Breast epithelium (tissue), 3 donors: Measurements from ENCODE around the gene GGT7.

Experiments used
- CTCF ChIP-seq, 3 donors: fragments of 450-650 bp; IDR thresholded peaks; one replicate each; pipeline ENCODE4 v1.5.1; 2016 to 2017; ENCODE audit warnings: antibody characterized with exemption in 3 of 3, mild to moderate bottlenecking in 3 of 3, moderate library complexity in 3 of 3
- POLR2A ChIP-seq: fragments of 450-650 bp; IDR thresholded peaks from one replicate; pipeline ENCODE4 v1.6.1; 2016; ENCODE audit warnings: antibody characterized with exemption, mild to moderate bottlenecking, moderate library complexity
- POLR2AphosphoS5 ChIP-seq, 3 donors: sonication (generic); formaldehyde crosslinking; IDR thresholded peaks; one replicate each; pipeline ENCODE4 v1.6.1; 2017; ENCODE audit warnings: antibody characterized with exemption in 3 of 3

DNA sequence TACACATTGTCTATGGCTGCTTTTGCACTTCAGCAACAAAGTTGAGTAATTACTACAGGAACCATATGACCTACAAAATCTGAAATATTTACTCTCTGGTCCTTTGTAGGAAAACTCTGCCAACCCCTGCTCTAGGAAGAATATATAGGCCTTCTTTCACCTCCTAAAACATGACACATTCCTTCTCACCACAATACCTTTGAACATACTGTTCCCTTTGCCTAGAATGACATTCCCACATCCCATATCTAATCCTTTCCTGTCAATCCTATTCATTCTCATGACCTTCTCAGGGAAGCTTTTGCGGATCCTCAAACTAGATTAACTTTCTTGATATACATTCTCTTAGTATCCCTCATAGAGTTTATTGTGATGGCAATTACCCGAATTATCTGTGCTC lies 29.2 kb downstream of the GGT7 start:
- TF ChIP-seq POLR2A, result no peak
- no peak for TF ChIP-seq CTCF (IDR thresholded peaks at IDR 0.05)
- TF ChIP-seq POLR2AphosphoS5 (IDR thresholded peaks at IDR 0.05), result no peak
